NCI-H82 (cell line): ENCODE measurements around the gene ZNF652.
A peak's percentile ranks its signal among the peaks of the same experiment; 100 is the strongest.
"Not testable (repeated sequence)": the region's sequence is repeated elsewhere in the genome, so short reads cannot be mapped to it uniquely, and the experiment has no call there.

Experiments used
- DNase-seq: peaks from one replicate; lab custom pipeline; 2025; lab: John Stamatoyannopoulos, UW

ZNF652 gene

DNA sequence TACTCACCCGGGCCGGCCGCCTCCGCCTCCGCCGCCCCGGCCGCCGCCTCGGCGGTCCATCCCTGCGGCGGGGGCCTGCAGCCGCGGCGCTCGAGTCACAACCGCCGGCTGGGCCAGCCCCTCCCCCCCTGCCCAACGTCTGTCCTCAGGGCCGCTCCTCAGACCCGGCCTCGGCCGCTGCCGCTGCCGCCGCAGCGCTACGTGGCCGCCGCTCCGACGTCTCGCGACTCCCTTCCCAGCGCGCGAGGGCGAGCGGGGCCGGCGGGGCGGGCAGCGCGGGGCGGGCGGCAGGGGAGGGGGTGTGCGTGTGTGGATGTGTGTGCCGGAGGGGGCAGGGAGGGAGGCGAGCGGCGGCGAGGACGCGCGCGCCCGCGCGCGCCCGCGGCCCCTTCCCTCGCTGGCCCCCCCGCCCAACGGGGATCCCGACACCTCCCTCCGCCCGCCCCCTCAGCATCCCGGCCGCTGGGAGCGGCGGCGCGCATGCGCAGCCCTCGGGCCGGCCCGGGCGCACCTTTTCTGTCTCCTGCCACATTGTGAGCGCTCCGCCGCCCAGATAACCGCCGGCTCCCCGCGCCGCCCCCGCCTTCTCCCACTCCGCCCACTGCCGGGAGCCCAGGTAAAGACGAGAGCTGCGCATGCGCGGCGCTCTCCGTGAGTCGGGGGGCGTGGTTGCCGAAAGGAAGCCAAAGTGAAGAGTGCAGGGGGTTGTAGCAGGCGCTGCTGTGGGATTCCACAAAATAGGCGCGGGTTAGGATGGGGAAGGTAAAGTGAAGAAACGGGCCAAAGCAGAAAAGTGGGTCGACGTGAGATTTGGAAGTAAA, at the start of gene ZNF652:
ZNF652 (minus strand) TSS at position 349 of the 821 bp plus-strand sequence. CDS start 44,525 bp downstream, outside the sequence.
- DNase-seq = peak; percentile 99

- no peak for DNase-seq
Measured at GRCh38 chr17:49409066-49409465, 47.0 kb upstream of the ZNF652 start.

- peak; percentile 90 for DNase-seq
Measured at GRCh38 chr17:49407981-49408501, 46.0 kb upstream of the ZNF652 start.

DNA sequence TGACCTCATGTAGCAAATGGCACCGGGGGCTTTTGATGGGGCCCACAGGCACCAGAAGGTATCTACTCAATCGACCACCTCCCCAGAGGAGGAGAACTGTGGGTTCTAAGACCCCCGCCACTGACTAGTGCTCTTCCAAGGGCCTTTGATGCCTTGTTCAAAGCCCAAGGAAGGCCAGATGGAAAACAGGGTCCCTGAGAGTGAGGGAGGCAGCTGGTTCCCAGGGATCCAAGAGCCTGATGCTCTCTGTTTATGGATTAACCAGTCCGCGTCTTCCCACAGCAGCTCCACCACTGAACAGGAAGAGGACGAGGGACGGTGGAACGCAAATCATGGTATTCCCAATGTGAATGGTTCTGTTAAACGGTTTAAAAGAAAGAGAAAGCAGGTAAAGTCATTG, 45.0 kb upstream of the ZNF652 start:
- no peak for DNase-seq

DNA sequence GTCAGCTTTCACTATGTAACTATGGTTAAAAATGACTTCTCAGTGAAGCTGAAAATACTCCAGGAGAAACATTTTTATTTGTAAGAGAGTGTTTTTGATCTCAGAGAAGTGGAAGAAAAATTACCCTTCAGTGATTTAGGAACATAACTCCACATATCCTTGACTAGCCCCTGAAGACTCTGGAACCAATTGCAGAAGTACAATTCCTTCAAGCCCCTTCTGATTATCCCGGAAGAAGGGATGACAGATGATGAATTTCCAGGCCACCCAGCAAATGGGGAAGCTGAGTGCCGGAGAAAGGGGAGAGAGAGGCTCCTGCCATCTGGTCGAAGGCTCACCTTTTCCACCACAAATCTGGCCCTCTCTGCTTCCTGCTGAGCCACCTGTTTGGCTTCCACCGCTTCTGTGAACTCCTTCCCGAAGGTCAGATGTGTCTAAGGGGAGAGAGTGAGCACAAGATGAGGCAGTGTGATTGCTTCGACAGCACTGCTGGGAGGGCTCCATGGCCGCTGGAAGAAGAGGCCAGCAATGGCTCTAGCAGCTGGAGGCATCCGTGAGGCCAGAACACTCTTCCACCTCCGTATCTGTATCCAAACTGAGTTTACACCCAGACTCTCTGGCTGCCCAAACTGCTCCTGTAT, 44.5 kb upstream of the ZNF652 start:
- DNase-seq = no peak

GRCh38 chr17:49404906-49405305, 42.9 kb upstream of the ZNF652 start:
- DNase-seq = no peak

GRCh38 chr17:49404361-49404760, 42.3 kb upstream of the ZNF652 start:
- DNase-seq = no peak

GRCh38 chr17:49403514-49404289, 41.7 kb upstream of the ZNF652 start:
- DNase-seq = no peak

- DNase-seq = peak; percentile 87
Measured at GRCh38 chr17:49402706-49403105, 40.7 kb upstream of the ZNF652 start.

- no peak for DNase-seq
Measured at GRCh38 chr17:49401971-49402611, 40.0 kb upstream of the ZNF652 start.

DNA sequence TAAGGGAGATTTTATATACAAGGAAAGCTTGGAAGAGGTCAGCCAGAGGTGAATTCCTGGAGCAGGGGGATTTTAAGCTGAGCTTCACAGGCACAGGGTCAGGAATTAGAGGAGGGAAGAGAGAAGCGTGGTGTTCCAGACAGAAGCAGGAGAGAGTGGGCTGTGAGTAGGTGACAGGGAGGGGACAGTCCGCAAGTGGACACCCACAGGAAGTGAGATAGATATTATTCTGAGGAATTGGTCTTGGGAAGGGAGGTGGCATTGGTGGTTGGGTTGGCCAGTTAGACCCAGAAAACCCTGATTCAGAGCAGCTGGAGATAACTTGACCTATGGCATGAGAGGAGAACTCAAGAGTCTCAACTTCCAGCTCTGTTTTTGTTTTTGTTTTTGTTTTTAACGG, 37.9 kb upstream of the ZNF652 start:
- DNase-seq = no peak

DNA sequence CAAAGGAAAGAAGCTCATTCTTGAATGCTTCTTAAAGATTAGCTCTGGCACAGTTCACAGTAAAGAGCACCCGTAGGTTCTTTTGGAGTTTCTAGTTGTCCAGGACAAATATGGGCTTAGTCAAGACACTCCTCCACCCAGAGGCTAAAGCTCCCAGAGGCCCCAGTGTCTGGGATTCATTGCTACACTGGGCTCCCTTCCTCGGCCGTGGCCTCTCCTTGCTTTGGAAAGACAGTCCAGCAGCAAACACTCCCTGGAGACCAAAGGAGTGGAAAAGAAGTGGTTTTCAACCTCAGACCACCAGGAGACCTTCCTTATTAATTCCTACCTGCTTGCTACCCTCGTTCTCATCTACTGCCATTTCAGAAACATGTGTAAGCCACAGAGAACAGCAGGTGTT, 35.5 kb upstream of the ZNF652 start:
- DNase-seq = no peak

DNA sequence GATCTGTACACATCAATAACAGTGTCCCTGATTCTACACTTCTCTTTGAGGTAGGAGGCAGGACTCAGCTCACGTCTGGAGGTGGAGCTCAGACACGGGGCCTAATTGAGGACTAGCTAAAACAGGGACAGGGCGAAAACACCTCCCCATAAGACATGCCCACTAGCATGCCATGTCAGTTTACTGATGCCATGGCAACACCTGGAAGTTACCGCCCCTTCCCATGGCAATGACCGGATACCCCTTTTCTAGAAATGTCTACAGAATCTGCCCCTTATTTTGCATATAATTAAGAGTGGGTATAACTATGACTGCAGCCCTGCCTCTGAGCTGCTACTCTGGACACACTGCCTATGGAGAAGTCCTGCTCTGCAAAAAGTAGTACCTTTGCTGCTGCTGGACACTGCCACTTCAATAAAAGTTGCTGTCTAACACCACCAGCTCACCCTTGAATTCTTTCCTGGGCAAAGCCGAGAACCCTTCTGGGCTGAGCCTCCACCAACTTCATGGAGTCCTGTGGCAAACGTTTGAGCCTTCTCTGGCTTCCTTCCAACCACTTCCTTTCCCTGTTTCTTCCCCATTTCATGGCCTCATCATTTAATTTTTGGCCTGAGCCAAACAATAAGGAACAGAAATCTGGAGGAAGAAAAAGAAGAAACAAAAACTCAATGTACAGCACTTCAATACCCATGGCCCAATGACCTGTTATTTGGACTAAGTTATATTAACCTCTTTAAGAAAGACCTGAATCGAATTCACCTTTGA, 31.6 kb upstream of the ZNF652 start:
- DNase-seq = no peak

DNA sequence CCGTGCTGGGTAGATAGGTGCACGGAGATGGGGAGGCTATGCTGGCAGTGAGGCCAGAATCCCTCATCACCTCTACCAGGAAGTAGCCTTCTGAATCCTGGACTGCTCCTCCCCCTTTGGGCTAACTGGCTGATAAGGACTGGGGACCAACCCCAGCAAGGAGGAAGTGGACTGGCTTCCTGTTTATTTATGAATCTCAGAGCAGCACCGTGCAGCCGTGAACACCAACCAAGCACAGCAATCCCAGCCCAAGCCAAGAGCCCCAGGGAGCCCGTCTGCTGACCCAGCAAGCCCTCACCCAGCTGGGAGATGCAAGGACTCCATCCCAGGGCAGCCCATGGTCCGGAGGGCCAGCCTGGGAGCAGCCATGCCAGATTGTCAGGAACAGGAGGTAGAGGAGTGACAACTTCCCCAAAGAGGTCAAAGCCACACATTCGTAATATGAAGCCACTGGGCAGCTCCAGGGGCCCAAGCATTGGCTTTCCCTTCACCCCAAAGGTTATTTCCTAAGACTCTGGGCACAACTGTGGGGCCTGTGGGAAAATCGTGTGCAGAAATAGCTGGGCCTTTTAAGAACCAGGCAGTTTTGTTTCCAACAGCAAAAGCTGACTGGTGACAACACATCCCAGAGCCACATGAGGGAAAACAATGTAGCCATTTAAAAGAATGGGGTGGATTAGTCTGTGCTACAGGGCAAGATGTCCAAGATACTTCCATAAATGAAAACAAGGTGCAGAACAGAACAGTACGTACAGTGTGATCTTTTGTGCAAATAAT, 28.7 kb upstream of the ZNF652 start:
- DNase-seq = no peak

DNA sequence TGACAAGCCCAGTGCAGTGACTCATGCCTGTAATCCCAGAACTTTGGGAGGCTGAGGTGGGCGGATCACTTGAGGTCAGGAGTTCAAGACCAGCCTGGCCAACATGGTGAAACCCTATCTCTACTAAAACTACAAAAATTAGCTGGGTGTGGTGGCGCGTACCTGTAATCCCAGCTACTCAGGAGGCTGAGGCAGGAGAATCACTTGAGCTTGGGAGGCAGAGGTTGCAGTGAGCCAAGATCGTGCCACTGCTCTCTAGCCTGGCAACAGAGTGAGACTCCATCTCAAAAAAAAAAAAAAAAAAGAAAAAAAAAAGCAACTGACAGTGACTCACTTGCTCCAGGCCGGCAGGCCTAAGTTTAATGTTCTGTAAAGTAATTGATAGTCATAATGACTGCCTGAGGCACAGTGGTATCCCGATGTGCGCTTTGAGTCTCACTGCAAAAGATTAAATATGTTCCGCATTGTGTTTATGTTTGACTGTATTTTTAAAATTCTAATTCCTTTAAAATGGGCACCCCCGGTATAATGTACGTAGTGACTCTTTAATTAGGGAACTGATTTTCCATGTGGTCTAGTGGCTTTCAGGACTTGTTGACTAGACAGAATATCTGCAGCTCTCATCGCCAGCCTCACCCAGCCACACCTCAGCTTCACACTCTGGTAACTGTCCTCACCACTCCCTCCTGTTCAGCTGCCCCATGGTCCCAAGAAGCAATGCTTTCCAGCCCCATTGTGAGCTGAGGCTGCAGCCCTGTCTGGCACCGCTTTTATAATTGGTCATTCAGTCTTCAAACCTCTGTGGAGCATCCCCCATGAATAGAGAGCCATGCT, 27.7 kb upstream of the ZNF652 start:
- not testable (repeated sequence) for DNase-seq

DNA sequence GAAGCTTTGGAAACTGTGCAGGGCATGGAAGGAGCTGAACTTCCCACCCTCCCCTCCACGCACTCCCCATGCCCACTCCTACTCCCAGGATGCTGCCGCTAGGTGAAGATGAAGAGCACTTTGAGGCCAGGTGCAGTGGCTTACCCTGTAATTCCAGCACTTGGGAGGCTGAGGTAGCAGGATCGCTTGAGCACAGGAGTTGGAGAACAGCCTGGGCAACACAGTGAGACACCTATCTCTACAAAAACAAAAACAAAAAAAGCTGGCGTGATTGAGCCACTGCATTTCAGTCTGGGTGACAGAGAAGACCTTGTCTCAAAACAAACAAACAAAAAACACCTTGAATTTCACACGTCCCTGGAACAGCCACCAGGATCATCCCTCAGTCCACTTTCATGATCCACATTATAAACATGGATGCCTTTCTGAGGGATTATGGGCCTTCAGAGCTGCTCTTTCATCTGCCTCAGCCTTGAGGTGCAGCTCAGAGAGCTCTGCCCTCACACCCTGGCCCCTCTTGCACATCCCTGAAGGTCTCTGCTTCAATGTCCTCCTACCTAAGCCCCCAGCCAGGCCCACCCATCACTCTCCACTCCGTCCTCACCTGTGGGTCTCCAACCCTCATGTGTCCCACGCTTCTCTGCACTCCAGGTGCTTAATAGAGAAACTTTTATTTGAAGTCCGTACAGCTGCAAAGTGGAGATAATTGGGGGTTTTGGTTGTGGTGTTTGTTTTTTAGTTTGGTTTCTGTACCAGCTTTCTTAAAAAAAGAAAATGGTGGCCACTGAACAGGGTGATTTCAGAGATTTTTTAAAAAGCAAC, 26.9 kb upstream of the ZNF652 start:
- DNase-seq = no peak

DNA sequence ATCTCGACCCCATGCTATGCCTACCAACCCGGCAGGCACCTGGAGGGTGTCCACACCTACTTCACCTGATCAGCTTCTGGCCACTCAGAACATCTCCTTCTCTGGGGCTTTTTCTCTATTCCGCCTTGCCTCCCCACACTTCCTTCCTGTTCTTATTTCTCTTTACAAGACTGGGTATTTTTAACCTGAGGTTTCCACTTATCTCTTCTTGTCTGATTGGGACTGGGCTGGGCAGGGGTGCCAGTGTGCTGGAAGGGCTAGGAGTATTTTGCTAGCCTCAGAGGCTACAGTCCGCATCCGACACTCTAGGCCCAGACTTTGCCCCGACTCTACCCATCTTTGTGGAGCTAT, 26.2 kb upstream of the ZNF652 start:
- DNase-seq = no peak

- DNase-seq = no peak
Measured at GRCh38 chr17:49387498-49388289, 25.6 kb upstream of the ZNF652 start.
